Mucosa of descending colon (tissue), 3 donors: Measurements from ENCODE around the gene GPRC6A. TPM values are rescaled to one million over a fixed set of nuclear protein-coding genes. Genes with fewer than 3 reads are reported as not detected.

ENCODE experiments used
- ATAC-seq: fragments of 200-7000 bp; cut with Tn5 transposase; one replicate; pipeline ENCODE4 v1.9.1; 2020; ENCODE audit warnings: mild to moderate bottlenecking, moderate library complexity
- DNase-seq, 3 donors: peaks; one replicate each; pipeline ENCODE4 v3.0.0-alpha.2; 2020
- H3K36me3 ChIP-seq: fragments of 200-600 bp; one replicate; pipeline ENCODE4 v1.8.0; 2021; ENCODE audit warnings: low read depth, mild to moderate bottlenecking
- H3K4me1 ChIP-seq: fragments of 200-600 bp; one replicate; pipeline ENCODE4 v1.8.0; 2021; ENCODE audit warnings: low read depth, mild to moderate bottlenecking
- H3K4me3 ChIP-seq: fragments of 200-600 bp; one replicate; pipeline ENCODE4 v1.8.0; 2021; ENCODE audit warnings: mild to moderate bottlenecking
- H3K9me3 ChIP-seq: fragments of 200-600 bp; one replicate; pipeline ENCODE4 v1.8.0; 2021; ENCODE audit warnings: mild to moderate bottlenecking
- intact Hi-C, 2 donors: fragments of 100-400 bp; cut with DNase I in 1 of 2; cut with micrococcal nuclease in 1 of 2; formaldehyde crosslinking; loops; one replicate each; pipeline versions ENCODE4 v1.11.0 to v1.11.1; 2022; cut with DNase I, micrococcal nuclease
- total RNA-seq, 3 donors: library from RNA; stranded (reverse); fragmentation: NEBNext Ultra II Directional in 2 of 3; extraction: Animal tissue kit (Norgen Biotek cat#: 25700) in 2 of 3; gene quantifications; one replicate each; pipeline versions ENCODE4 v1.2.1 to v1.2.4, GENCODE V29; 2021 to 2023
- TF ChIP-seq, protein P1 (sequence below): fragments of 200-600 bp; IDR thresholded peaks from one replicate; pipeline ENCODE4 v1.8.0; 2022; ENCODE audit warnings: antibody characterized with exemption, mild to moderate bottlenecking
- donor health status: DM: no; HTN: no; CAD: no; lungs with moderate emphysema.
- donor health status: DM: no; HTN: no; CAD: no.
- donor health status: DM: no; HTN: yes; CAD: no.

The GPRC6A gene
- total RNA-seq, 3 donors from 2014 or later = 0.13 to 0.17 TPM; not detected in 1

DNA sequence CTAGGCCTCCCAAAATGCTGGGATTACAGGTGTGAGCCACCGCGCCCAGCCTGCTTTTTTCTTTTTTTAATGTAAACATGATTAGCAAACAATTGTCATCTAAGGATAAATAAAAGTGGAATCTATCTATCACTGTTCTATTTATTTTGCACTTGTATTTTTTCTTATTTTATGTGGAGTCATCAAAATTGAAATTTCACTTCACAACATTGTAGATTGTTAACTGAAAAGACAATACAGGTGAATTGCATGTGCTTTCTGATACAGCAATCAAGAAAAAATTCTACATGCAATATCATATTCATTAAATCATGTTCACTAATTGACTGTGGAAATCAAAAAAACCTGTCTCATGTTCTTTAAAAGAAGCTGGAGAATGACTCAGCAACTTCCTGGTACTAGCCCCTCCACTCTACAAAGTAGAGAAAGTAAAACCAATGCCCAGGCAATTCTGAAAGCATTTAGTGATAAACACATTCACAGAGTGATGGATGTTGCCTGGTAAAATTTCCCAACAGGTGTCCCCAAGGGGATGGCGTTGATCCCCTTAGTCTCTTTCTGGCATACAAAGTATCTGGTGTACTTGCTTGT is 37.5 kb upstream of the GPRC6A start:
- TF ChIP-seq, protein P1, sequence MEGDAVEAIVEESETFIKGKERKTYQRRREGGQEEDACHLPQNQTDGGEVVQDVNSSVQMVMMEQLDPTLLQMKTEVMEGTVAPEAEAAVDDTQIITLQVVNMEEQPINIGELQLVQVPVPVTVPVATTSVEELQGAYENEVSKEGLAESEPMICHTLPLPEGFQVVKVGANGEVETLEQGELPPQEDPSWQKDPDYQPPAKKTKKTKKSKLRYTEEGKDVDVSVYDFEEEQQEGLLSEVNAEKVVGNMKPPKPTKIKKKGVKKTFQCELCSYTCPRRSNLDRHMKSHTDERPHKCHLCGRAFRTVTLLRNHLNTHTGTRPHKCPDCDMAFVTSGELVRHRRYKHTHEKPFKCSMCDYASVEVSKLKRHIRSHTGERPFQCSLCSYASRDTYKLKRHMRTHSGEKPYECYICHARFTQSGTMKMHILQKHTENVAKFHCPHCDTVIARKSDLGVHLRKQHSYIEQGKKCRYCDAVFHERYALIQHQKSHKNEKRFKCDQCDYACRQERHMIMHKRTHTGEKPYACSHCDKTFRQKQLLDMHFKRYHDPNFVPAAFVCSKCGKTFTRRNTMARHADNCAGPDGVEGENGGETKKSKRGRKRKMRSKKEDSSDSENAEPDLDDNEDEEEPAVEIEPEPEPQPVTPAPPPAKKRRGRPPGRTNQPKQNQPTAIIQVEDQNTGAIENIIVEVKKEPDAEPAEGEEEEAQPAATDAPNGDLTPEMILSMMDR = no peak
- intact Hi-C loops = no loop called here
- no peaks in the 10 kb centered on the region for H3K36me3 ChIP-seq
- no peaks in the 10 kb centered on the region for H3K4me1 ChIP-seq
- H3K9me3 ChIP-seq = no peaks in the 10 kb centered on the region
- DNase-seq = no peak
- H3K4me3 ChIP-seq = no peak overlapping the region
- ATAC-seq = no peak

DNA sequence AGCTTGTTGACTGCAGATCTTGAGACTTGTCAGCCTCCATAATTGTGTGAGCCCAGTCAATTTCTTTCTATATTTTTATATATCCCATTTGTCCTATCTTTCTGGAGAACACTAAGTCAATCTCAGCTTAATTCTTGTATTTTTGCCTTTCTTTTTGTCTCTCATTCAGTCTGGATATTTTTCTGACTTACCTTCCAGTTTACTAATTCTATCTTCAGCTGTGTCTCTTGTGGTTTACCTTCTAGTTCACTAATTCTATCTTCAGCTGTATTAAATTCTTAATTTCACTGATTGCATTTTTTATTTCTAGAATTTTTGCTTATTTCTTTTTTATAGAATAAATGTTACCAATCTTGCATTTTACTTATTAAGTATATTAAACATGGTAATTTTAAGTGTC is 30.4 kb upstream of the GPRC6A start:
- TF ChIP-seq, protein P1 = no peak
- ATAC-seq (no peak), DNase-seq (no peak)
- H3K36me3 ChIP-seq = no peaks in the 10 kb centered on the region
- H3K9me3 ChIP-seq = peaks cover 11% of the 10 kb centered on the region
- intact Hi-C loops = no loop called here
- no peak overlapping the region for H3K4me3 ChIP-seq
- no peaks in the 10 kb centered on the region for H3K4me1 ChIP-seq

DNA sequence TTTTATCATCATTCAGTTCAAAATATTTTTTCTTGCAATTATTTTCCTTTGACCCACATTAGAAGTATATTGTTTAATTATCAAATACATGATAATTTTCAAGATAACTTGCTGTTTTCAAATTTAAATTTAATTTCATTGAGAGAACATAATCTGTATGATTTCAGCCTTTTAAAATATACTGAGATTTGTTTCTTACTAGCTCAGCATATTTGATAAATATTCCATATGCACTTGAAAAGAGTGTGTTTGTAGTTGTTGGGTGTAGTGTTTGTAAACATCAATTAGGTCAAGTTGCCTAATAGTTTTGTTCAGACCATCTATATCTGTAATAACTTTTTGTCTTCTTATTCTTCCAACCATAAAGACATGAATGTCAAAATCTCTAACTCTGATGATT is 29.2 kb upstream of the GPRC6A start:
- DNase-seq (no peak), ATAC-seq (no peak)
- no peak overlapping the region for H3K4me3 ChIP-seq
- TF ChIP-seq, protein P1 = no peak
- no peaks in the 10 kb centered on the region for H3K4me1 ChIP-seq
- no peaks in the 10 kb centered on the region for H3K36me3 ChIP-seq
- intact Hi-C loops = no loop called here
- peaks cover 11% of the 10 kb centered on the region for H3K9me3 ChIP-seq

DNA sequence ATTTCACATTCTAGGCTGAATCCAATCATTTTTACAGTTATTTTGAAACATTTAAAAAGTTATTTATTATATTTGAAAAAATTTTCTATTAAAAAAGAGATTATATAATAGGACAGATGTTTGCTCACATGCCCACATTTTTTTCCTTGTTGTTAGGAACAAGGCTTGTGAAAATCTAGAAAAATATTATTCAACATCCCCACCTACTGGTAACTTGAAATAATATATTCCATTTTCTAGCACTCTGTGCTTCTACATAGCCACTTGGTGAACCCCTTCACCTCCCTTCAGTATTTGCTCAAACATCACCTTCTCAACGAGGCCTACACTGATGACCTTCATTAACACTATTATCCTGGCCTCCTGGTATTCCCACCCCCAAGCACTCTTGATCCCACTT is 18.3 kb upstream of the GPRC6A start:
- H3K9me3 ChIP-seq = no peaks in the 10 kb centered on the region
- DNase-seq = no peak

DNA sequence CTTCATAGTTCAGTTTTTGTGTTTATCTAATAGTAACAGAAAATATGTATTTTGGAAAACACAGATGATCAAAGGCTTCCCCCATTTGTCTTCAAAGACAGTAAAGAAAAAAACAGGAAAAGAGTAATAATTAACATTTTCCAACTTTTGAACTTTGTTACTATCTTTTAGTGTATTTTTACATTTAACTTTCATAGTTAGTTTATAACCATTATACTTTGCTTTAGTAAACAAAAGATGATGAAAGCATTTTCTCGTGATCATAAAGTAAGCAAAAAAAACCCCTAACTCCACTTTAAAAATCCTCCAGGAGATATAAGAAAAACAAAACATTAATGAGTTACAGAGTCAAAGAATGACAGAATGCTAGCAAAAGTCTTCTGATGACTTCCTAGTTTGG is 13.6 kb upstream of the GPRC6A start:
- no peak for ATAC-seq
- Histone ChIP-seq H3K9me3 (no peaks in the 10 kb centered on the region), H3K4me3 (no peak overlapping the region), H3K36me3 (no peaks in the 10 kb centered on the region), H3K4me1 (peaks cover 2% of the 10 kb centered on the region)
- TF ChIP-seq, protein P1 = no peak
- no peak for DNase-seq
- intact Hi-C loops = no loop called here

More for the DNA sequence above, 18.3 kb upstream of the GPRC6A start:
- ATAC-seq = peak; percentile 36
- Histone ChIP-seq H3K36me3 (no peaks in the 10 kb centered on the region), H3K4me3 (no peak overlapping the region), H3K4me1 (peaks cover 2% of the 10 kb centered on the region)
- TF ChIP-seq, protein P1 = no peak
- intact Hi-C loops = no loop called here

DNA sequence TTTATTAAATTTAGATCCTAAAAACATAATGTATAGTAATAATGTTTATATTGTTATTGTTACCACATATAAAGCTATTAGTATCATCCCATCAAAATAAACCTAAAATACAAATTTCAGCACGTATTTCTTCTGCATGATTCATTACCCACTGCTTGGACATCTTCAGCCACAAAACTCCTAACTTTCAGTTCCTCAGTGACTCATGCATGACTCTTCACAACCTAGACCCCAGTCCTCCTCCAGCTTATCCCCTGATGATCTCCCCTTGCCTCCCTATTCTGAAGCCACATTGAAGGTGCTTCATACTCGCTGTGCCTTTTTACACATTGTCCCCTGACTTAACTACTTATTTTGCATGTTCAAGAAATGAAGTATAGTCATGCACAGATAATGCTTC is 11.2 kb upstream of the GPRC6A start:
- Histone ChIP-seq H3K4me3 (no peak overlapping the region), H3K4me1 (peaks cover 2% of the 10 kb centered on the region), H3K36me3 (no peaks in the 10 kb centered on the region), H3K9me3 (no peaks in the 10 kb centered on the region)
- intact Hi-C loops = no loop called here
- TF ChIP-seq, protein P1 = no peak
- ATAC-seq (no peak), DNase-seq (no peak)
